Trophoblast cell (in vitro differentiated cells and primary cell): ENCODE measurements around the gene ERVFRD-1.
A peak's percentile ranks its signal among the peaks of the same experiment; 100 is the strongest.
"Not testable (repeated sequence)": the region's sequence is repeated elsewhere in the genome, so short reads cannot be mapped to it uniquely, and the experiment has no call there.

ENCODE experiments used
- DNase-seq, 2 donors: peaks; one replicate each; pipeline ENCODE4 v3.0.0-alpha.2; 2016
- H2AFZ ChIP-seq: 2 replicates; pipeline ENCODE4 v1.6.1; 2013; ENCODE audit warnings: low read length, moderate library complexity, mild to moderate bottlenecking; ENCODE audit not compliant: insufficient read depth, poor library complexity
- H2AK5ac ChIP-seq: 2 replicates; pipeline ENCODE4 v1.6.1; 2013; ENCODE audit warnings: mild to moderate bottlenecking, low read length
- H2BK120ac ChIP-seq: 2 replicates; pipeline ENCODE4 v1.6.1; 2013; ENCODE audit warnings: low read length, mild to moderate bottlenecking, moderate library complexity; ENCODE audit not compliant: insufficient read depth, poor library complexity
- H2BK12ac ChIP-seq: 2 replicates; pipeline ENCODE4 v1.6.1; 2013; ENCODE audit warnings: mild to moderate bottlenecking, low read length, moderate library complexity
- H2BK5ac ChIP-seq: 2 replicates; pipeline ENCODE4 v1.6.1; 2013; ENCODE audit warnings: low read length, low read depth, moderate library complexity, mild to moderate bottlenecking; ENCODE audit not compliant: poor library complexity
- H3K14ac ChIP-seq: 2 replicates; pipeline ENCODE4 v1.6.1; 2013; ENCODE audit warnings: mild to moderate bottlenecking, low read length
- H3K18ac ChIP-seq: 2 replicates; pipeline ENCODE4 v1.6.1; 2013; ENCODE audit warnings: mild to moderate bottlenecking, low read length
- H3K23ac ChIP-seq: 2 replicates; pipeline ENCODE4 v1.6.1; 2013; ENCODE audit warnings: low read length
- H3K27ac ChIP-seq: 2 replicates; pipeline ENCODE4 v1.5.1; 2013; ENCODE audit warnings: low read depth, mild to moderate bottlenecking, inconsistent platforms, low read length, moderate library complexity
- H3K27me3 ChIP-seq: 2 replicates; pipeline ENCODE4 v1.6.1; 2013; ENCODE audit warnings: inconsistent platforms, mild to moderate bottlenecking, low read length, moderate library complexity; ENCODE audit not compliant: insufficient read depth
- H3K36me3 ChIP-seq, 2 experiments: 1 replicate in 1 of 2; 2 replicates in 1 of 2; pipeline ENCODE4 v1.6.1; 2013; ENCODE audit warnings: low read length in 2 of 2, mild to moderate bottlenecking in 2 of 2, moderate library complexity in 1 of 2; ENCODE audit not compliant: insufficient read depth in 2 of 2, control insufficient read depth in 1 of 2
- H3K4ac ChIP-seq: 2 replicates; pipeline ENCODE4 v1.6.1; 2013; ENCODE audit warnings: low read depth, mild to moderate bottlenecking, low read length, moderate library complexity
- H3K4me1 ChIP-seq, 2 experiments: 1 replicate in 1 of 2; 2 replicates in 1 of 2; pipeline ENCODE4 v1.6.1; 2013; ENCODE audit warnings: low read length in 2 of 2, mild to moderate bottlenecking in 2 of 2, moderate library complexity in 1 of 2; ENCODE audit not compliant: insufficient read depth in 2 of 2, control insufficient read depth in 1 of 2
- H3K4me2 ChIP-seq: 2 replicates; pipeline ENCODE4 v1.6.1; 2013; ENCODE audit warnings: inconsistent platforms, mild to moderate bottlenecking, low read length, moderate library complexity
- H3K4me3 ChIP-seq: 2 replicates; pipeline ENCODE4 v1.5.1; 2013; ENCODE audit warnings: mild to moderate bottlenecking, low read depth, low read length, inconsistent platforms
- H3K79me1 ChIP-seq: one replicate; pipeline ENCODE4 v1.6.1; 2013; ENCODE audit warnings: low read length
- H3K79me2 ChIP-seq: 2 replicates; pipeline ENCODE4 v1.6.1; 2013; ENCODE audit warnings: low read length, mild to moderate bottlenecking; ENCODE audit not compliant: control insufficient read depth, insufficient read depth, poor library complexity
- H3K9ac ChIP-seq: 2 replicates; pipeline ENCODE4 v1.6.1; 2013; ENCODE audit warnings: mild to moderate bottlenecking, low read length
- H3K9me3 ChIP-seq: 2 replicates; pipeline ENCODE4 v1.6.1; 2013; ENCODE audit warnings: low read depth, mild to moderate bottlenecking, control low read depth, inconsistent platforms, low read length; ENCODE audit not compliant: insufficient read depth
- H4K12ac ChIP-seq: 2 replicates; pipeline ENCODE4 v1.6.1; 2013; ENCODE audit warnings: low read depth, mild to moderate bottlenecking, low read length, moderate library complexity
- H4K8ac ChIP-seq: 2 replicates; pipeline ENCODE4 v1.6.1; 2013; ENCODE audit warnings: low read depth, mild to moderate bottlenecking, low read length, moderate library complexity
- H4K91ac ChIP-seq: one replicate; pipeline ENCODE4 v1.6.1; 2013; ENCODE audit warnings: low read depth, mild to moderate bottlenecking, low read length, moderate library complexity
- WGBS: extraction: QIAGEN DNeasy Blood & Tissue Kit; methylation state at CpG from one replicate; pipeline ENCODE4 v1.1.7; 2013; ENCODE audit warnings: missing lambda C conversion rate; ENCODE audit not compliant: insufficient read length, insufficient coverage; ENCODE audit errors: extremely low coverage; 5-methylcytosine and 5-hydroxymethylcytosine counted together

Gene ERVFRD-1

DNA sequence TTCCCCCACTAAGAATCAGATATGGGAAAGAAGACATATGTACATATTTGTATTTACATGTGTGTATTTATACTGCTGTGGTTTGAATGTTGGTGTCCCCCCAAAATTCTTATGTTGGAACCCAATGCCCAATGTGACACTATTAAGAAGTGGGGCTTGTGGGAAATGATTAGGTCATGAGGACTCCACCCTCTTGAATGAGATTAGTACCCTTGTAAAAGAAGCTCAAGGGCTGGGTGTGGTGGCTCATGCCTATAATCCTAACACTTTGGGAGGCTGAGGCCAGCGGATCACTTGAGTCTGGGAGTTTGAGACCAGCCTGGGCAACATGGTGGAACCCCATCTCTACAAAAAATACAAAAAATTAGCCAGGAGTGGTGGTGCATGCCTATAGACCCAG lies 21.8 kb downstream of the ERVFRD-1 start:
- H3K4ac ChIP-seq: peak overlapping the region; percentile 60
- H4K91ac ChIP-seq: peak overlapping the region; percentile 72
- peaks cover 17 to 20% of the 10 kb centered on the region in 2 experiments for H3K4me1 ChIP-seq
- H4K8ac ChIP-seq: peak overlapping the region; percentile 58
- H3K27me3 ChIP-seq: no peaks in the 10 kb centered on the region
- no peak for DNase-seq
- peaks cover 9% of the 10 kb centered on the region for H3K79me2 ChIP-seq
- H2BK5ac ChIP-seq: peak overlapping the region; percentile 91
- H2AFZ ChIP-seq: no peak overlapping the region
- WGBS: no CpG with 5 or more reads among the region's 1 CpG
- peak overlapping the region; percentile 86 for H2BK12ac ChIP-seq
- H3K79me1 ChIP-seq: peaks cover 41% of the 10 kb centered on the region
- H3K27ac ChIP-seq: peak overlapping the region; percentile 76
- peak overlapping the region; percentile 37 for H4K12ac ChIP-seq
- peak overlapping the region; percentile 63 for H3K18ac ChIP-seq
- H3K36me3 ChIP-seq: no peaks in the 10 kb centered on the region
- H3K4me2 ChIP-seq: no peak overlapping the region
- peak overlapping the region; percentile 74 for H3K14ac ChIP-seq
- H3K9ac ChIP-seq: no peak overlapping the region
- H2AK5ac ChIP-seq: peak overlapping the region; percentile 49
- no peak overlapping the region for H3K23ac ChIP-seq
- no peaks in the 10 kb centered on the region for H3K9me3 ChIP-seq
- H3K4me3 ChIP-seq: no peak overlapping the region
- H2BK120ac ChIP-seq: peak overlapping the region; percentile 95

DNA sequence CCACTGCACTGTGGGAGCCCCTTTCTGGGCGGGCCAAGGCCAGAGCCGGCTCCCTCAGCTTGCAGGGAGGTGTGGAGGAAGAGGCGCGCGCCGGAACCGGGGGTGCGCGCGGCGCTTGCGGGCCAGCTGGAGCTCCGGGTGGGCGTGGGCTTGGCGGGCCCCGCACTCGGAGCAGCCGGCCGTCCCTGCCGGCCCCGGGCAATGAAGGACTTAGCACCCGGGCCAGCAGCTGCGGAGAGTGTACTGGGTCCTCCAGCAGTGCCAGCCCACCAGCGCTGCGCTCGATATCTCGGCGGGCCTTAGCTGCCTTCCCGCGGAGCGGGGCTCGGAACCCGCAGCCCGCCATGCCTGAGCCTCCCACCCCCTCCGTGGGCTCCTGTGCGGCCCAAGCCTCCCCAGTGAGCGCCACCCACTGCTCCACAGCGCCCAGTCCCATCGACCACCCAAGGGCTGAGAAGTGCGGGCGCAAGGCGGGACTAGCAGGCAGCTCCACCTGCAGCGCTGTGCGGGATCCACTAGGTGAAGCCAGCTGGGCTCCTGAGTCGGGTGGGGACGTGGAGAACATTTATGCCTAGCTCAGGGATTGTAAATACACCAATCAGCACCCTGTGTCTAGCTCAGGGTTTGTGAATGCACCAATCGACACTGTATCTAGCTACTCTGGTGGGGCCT lies 24.2 kb downstream of the ERVFRD-1 start:
- Histone ChIP-seq H3K4me1 (peaks cover 17 to 19% of the 10 kb centered on the region in 2 experiments), H2AFZ (peak overlapping the region; percentile 74), H3K14ac (peak overlapping the region; percentile 96), H3K18ac (peak overlapping the region; percentile 80), H2BK120ac (peak overlapping the region; percentile 98), H3K27ac (peak overlapping the region; percentile 44), H4K8ac (peak overlapping the region; percentile 79), H2AK5ac (peak overlapping the region; percentile 100), H2BK5ac (peak overlapping the region; percentile 86), H3K79me1 (peaks cover 26% of the 10 kb centered on the region), H3K4ac (peak overlapping the region; percentile 92), H4K91ac (peak overlapping the region; percentile 98), H2BK12ac (peak overlapping the region; percentile 100)
- H3K23ac ChIP-seq, H3K27me3 ChIP-seq, DNase-seq, H4K12ac ChIP-seq, H3K79me2 ChIP-seq, H3K4me2 ChIP-seq, H3K9me3 ChIP-seq, H3K4me3 ChIP-seq, H3K36me3 ChIP-seq, H3K9ac ChIP-seq: not testable (repeated sequence)
- WGBS: no CpG with 5 or more reads among the region's 47 CpGs

DNA sequence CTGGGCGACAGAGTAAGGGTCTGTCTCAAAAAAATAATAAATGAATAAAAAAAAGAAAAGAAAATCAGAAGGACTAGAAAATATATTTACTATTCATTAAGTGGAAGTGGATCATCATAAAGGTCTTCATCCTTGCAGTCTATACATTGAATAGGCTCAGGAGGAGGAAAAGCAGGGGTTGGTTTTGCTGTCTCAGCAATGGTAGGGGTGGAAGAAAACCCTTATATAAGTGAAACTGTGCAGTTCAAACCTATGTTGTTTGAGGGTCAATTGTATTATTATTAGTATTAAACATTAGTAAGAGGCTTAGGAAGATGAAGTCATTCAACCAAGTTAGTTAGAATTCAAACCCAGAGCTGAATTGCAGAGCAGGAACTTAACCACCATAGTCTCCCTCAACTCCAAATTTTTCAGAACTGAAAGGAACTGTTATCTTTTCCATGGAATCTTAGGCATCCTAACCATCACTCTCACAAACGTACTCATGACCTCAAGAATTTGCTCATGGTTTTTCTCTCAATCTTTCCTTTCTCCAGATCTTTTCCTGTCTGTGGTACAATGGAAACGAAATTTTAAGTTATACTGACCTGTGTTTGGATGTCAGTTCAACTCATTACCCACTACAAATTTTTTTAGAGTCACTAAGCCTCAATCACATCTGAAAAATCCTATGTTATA lies 25.6 kb downstream of the ERVFRD-1 start:
- H3K27me3 ChIP-seq: no peaks in the 10 kb centered on the region
- H3K27ac ChIP-seq: peak overlapping the region; percentile 90
- peak overlapping the region; percentile 64 for H3K14ac ChIP-seq
- WGBS: no CpG with 5 or more reads among the region's 3 CpGs
- no peak overlapping the region for H2BK12ac ChIP-seq
- H3K4me3 ChIP-seq: no peak overlapping the region
- H3K18ac ChIP-seq: no peak overlapping the region
- peak overlapping the region; percentile 42 for H4K8ac ChIP-seq
- peaks cover 28% of the 10 kb centered on the region for H3K79me1 ChIP-seq
- H2AFZ ChIP-seq: no peak overlapping the region
- H3K9ac ChIP-seq: no peak overlapping the region
- peak in 1 of 2 donors; percentile 83 for DNase-seq
- peak overlapping the region; percentile 54 for H2BK5ac ChIP-seq
- H3K79me2 ChIP-seq: peaks cover 4% of the 10 kb centered on the region
- no peaks in the 10 kb centered on the region for H3K36me3 ChIP-seq
- H3K4me2 ChIP-seq: no peak overlapping the region
- H3K23ac ChIP-seq: no peak overlapping the region
- H3K4me1 ChIP-seq: peaks cover 15 to 19% of the 10 kb centered on the region in 2 experiments
- H4K12ac ChIP-seq: no peak overlapping the region
- no peak overlapping the region for H2AK5ac ChIP-seq
- peak overlapping the region; percentile 84 for H4K91ac ChIP-seq
- peak overlapping the region; percentile 89 for H2BK120ac ChIP-seq
- no peaks in the 10 kb centered on the region for H3K9me3 ChIP-seq
- no peak overlapping the region for H3K4ac ChIP-seq

DNA sequence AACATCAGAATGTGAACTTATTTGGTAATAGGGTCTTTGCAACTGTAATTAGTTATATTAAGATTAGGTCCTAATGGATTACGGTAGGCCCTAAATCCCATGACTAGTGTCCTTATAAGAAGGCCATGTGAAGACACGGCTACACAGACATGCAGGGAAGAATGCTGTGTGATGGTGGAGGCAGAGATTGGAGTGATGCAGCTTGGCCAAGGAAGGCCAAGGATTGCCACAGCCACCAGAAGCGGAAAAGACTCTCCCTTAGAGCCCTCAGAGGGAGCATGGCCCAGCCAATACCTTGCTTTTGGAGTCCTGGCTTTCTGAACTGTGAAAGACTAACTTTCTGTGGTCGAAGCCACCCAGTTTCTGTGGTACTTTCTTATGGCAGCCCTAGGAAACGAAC lies 27.6 kb downstream of the ERVFRD-1 start:
- DNase-seq: no peak
- no peak overlapping the region for H2AFZ ChIP-seq
- peak overlapping the region; percentile 6 for H4K8ac ChIP-seq

More for the DNA sequence above, 27.6 kb downstream of the ERVFRD-1 start:
- Histone ChIP-seq H3K4me1 (peaks cover 12% of the 10 kb centered on the region in 2 experiments), H4K12ac (no peak overlapping the region), H2AK5ac (peak overlapping the region; percentile 45), H4K91ac (peak overlapping the region; percentile 45), H3K27me3 (no peaks in the 10 kb centered on the region), H3K4ac (no peak overlapping the region), H3K9ac (no peak overlapping the region), H3K36me3 (no peaks in the 10 kb centered on the region), H3K79me2 (peaks cover 4% of the 10 kb centered on the region), H3K79me1 (peaks cover 23% of the 10 kb centered on the region), H3K4me3 (no peak overlapping the region), H2BK120ac (peak overlapping the region; percentile 45), H3K18ac (peak overlapping the region; percentile 11), H2BK5ac (peak overlapping the region; percentile 60), H3K9me3 (no peaks in the 10 kb centered on the region), H3K14ac (peak overlapping the region; percentile 61), H3K27ac (no peak overlapping the region), H3K23ac (no peak overlapping the region), H2BK12ac (peak overlapping the region; percentile 46), H3K4me2 (no peak overlapping the region)
- WGBS: no CpG with 5 or more reads among the region's 5 CpGs
